ENCODE data around the gene TMX2. TPM values are rescaled to one million over a fixed set of nuclear protein-coding genes. Genes with fewer than 3 reads are reported as not detected.

TMX2 gene
- total and polyA plus RNA-seq, 3 experiments from 2014 or later, result 89.9 to 131 (median 129) TPM

- H3K4me3 Mint-ChIP-seq, result no peak overlapping the region
- no peaks in the 10 kb centered on the region for H3K9me3 ChIP-seq (ENCODE audit: low read length)
- H3K36me3 ChIP-seq (ENCODE audit: insufficient read depth, low read length), result no peaks in the 10 kb centered on the region
- H3K4me1 ChIP-seq (ENCODE audit: insufficient read depth, low read length), result no peaks in the 10 kb centered on the region
- peaks cover 0 to 1% of the 10 kb centered on the region in 2 donors for H3K27me3 Mint-ChIP-seq
- ChIA-PET POLR2A (interaction anchor here (1.0 kb wide), 1 partner anchor 20 kb away, joined by 3 read pairs; the partner anchor contains the start of gene BTBD18), CTCF (interaction anchor here (1.0 kb wide), 1 partner anchor 11 kb away, joined by 3 read pairs; no protein-coding TSS in a partner anchor)
- no peak for DNase-seq
- H3K36me3 Mint-ChIP-seq, result peaks cover 2 to 5% (median 3%) of the 10 kb centered on the region in 3 donors
- H3K4me3 ChIP-seq (ENCODE audit: low read length), result no peak overlapping the region
- no peak overlapping the region for H3K27ac ChIP-seq (ENCODE audit: low read depth, low read length)
- no peaks in the 10 kb centered on the region for H3K27me3 ChIP-seq (ENCODE audit: insufficient read depth, low read length, poor library complexity, severe bottlenecking)
- peaks cover 3 to 6% (median 5%) of the 10 kb centered on the region in 3 donors for H3K4me1 Mint-ChIP-seq
- H3K27ac Mint-ChIP-seq, result no peak overlapping the region
- no peaks in the 10 kb centered on the region for H3K9me3 Mint-ChIP-seq
Measured at GRCh38 chr11:57771365-57771764, 59.0 kb downstream of the TMX2 start.

DNA sequence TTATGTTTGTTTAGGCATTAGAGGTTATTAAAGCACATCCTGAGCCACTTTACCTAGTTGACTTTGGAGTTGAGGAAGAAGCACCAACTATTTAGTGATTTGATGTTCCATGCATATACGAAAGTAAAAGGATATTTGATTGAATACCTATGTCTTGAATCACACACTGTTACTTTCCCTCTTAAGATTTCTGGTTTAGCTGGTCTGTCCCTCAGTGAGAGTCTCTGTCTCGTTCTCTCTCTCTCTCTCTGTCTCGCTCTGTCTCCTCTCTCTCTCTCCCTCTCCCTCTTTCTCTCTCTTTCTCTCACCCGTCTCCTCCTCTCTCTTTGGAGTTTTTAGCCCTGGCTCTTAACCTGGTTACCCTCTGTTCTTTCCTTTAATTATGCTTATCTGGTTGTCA, 60.2 kb downstream of the TMX2 start:
- Histone ChIP-seq H3K9me3 (ENCODE audit: low read length) (no peaks in the 10 kb centered on the region), H3K36me3 (ENCODE audit: insufficient read depth, low read length) (no peaks in the 10 kb centered on the region), H3K27ac (ENCODE audit: low read depth, low read length) (no peak overlapping the region), H3K4me3 (ENCODE audit: low read length) (no peak overlapping the region), H3K27me3 (ENCODE audit: insufficient read depth, low read length, poor library complexity, severe bottlenecking) (no peaks in the 10 kb centered on the region), H3K4me1 (ENCODE audit: insufficient read depth, low read length) (no peaks in the 10 kb centered on the region)
- H3K4me1 Mint-ChIP-seq, result peaks cover 3 to 9% (median 5%) of the 10 kb centered on the region in 3 donors
- POLR2A ChIA-PET, result no interaction called here
- no peaks in the 10 kb centered on the region for H3K9me3 Mint-ChIP-seq
- CTCF ChIA-PET, result no interaction called here
- peak overlapping the region in 2 of 8 donors; percentile 43 for H3K27ac Mint-ChIP-seq
- no peak for DNase-seq
- peaks cover 0 to 7% (median 2%) of the 10 kb centered on the region in 3 donors for H3K36me3 Mint-ChIP-seq
- H3K4me3 Mint-ChIP-seq, result no peak overlapping the region
- H3K27me3 Mint-ChIP-seq, result peaks cover 0 to 1% of the 10 kb centered on the region in 2 donors

DNA sequence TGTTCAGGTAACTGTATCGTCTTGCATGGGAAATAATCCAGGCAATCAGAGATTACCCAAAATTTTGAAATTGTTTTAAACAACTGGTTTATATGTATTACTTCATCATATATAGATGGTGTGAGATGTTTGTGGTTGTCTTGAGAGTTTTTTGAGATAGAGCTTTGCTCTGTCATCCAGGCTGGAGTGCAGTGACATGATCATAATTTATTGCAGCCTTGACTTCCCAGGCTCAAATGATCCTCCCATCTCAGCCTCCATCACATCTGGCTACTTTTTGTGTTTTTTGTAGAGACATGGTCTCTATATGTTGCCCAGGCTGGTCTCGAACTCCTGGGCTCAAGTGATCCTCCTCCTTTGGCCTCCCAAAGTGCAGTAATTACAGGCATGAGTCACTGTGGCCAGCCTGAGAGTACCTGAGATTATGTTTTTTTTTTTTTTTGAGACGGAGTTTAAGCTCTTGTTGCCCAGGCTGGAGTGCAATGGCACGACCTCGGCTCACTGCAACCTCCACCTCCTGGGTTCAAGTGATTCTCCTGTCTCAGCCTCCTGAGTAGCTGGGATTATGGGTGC, 60.7 kb downstream of the TMX2 start:
- ChIA-PET CTCF (no interaction called here), POLR2A (interaction anchor here (0.7 kb wide), 1 partner anchor 28 kb away, joined by 4 read pairs; no protein-coding TSS in a partner anchor)
- no peaks in the 10 kb centered on the region for H3K9me3 Mint-ChIP-seq
- Histone ChIP-seq H3K36me3 (ENCODE audit: insufficient read depth, low read length) (no peaks in the 10 kb centered on the region), H3K27me3 (ENCODE audit: insufficient read depth, low read length, poor library complexity, severe bottlenecking) (no peaks in the 10 kb centered on the region), H3K27ac (ENCODE audit: low read depth, low read length) (no peak overlapping the region), H3K4me3 (ENCODE audit: low read length) (no peak overlapping the region), H3K9me3 (ENCODE audit: low read length) (no peaks in the 10 kb centered on the region), H3K4me1 (ENCODE audit: insufficient read depth, low read length) (no peaks in the 10 kb centered on the region)
- peaks cover 0 to 1% of the 10 kb centered on the region in 2 donors for H3K27me3 Mint-ChIP-seq
- DNase-seq, result no peak
- H3K27ac Mint-ChIP-seq, result no peak overlapping the region
- peaks cover 0 to 7% (median 2%) of the 10 kb centered on the region in 3 donors for H3K36me3 Mint-ChIP-seq
- H3K4me1 Mint-ChIP-seq, result peaks cover 3 to 9% (median 5%) of the 10 kb centered on the region in 3 donors
- no peak overlapping the region for H3K4me3 Mint-ChIP-seq

GRCh38 chr11:57775491-57775890, 63.1 kb downstream of the TMX2 start:
- ChIA-PET CTCF (no interaction called here), POLR2A (no interaction called here)
- Mint-ChIP-seq H3K9me3 (no peaks in the 10 kb centered on the region), H3K27ac (peak overlapping the region in 2 of 8 donors; percentile 23 to 33), H3K27me3 (peaks cover 0 to 1% of the 10 kb centered on the region in 2 donors), H3K36me3 (peaks cover 0 to 7% (median 0%) of the 10 kb centered on the region in 3 donors), H3K4me3 (no peak overlapping the region), H3K4me1 (peaks cover 3 to 14% (median 5%) of the 10 kb centered on the region in 3 donors)
- no peak for DNase-seq
- Histone ChIP-seq H3K27me3 (ENCODE audit: insufficient read depth, low read length, poor library complexity, severe bottlenecking) (no peaks in the 10 kb centered on the region), H3K27ac (ENCODE audit: low read depth, low read length) (no peak overlapping the region), H3K4me3 (ENCODE audit: low read length) (no peak overlapping the region), H3K4me1 (ENCODE audit: insufficient read depth, low read length) (no peaks in the 10 kb centered on the region), H3K36me3 (ENCODE audit: insufficient read depth, low read length) (no peaks in the 10 kb centered on the region), H3K9me3 (ENCODE audit: low read length) (no peaks in the 10 kb centered on the region)

GRCh38 chr11:57776031-57776521, 63.7 kb downstream of the TMX2 start:
- Mint-ChIP-seq H3K27me3 (peaks cover 0 to 1% of the 10 kb centered on the region in 2 donors), H3K36me3 (peaks cover 0 to 7% (median 0%) of the 10 kb centered on the region in 3 donors), H3K9me3 (no peaks in the 10 kb centered on the region), H3K4me3 (no peak overlapping the region), H3K27ac (no peak overlapping the region), H3K4me1 (peaks cover 3 to 14% (median 5%) of the 10 kb centered on the region in 3 donors)
- no peaks in the 10 kb centered on the region for H3K36me3 ChIP-seq (ENCODE audit: insufficient read depth, low read length)
- ChIA-PET CTCF (interaction anchor here (1.1 kb wide), 1 partner anchor 9 kb away, joined by 4 read pairs; no protein-coding TSS in a partner anchor), POLR2A (no interaction called here)
- no peaks in the 10 kb centered on the region for H3K4me1 ChIP-seq (ENCODE audit: insufficient read depth, low read length)
- no peak overlapping the region for H3K27ac ChIP-seq (ENCODE audit: low read depth, low read length)
- no peak for DNase-seq
- no peaks in the 10 kb centered on the region for H3K27me3 ChIP-seq (ENCODE audit: insufficient read depth, low read length, poor library complexity, severe bottlenecking)
- no peak overlapping the region for H3K4me3 ChIP-seq (ENCODE audit: low read length)
- no peaks in the 10 kb centered on the region for H3K9me3 ChIP-seq (ENCODE audit: low read length)

DNA sequence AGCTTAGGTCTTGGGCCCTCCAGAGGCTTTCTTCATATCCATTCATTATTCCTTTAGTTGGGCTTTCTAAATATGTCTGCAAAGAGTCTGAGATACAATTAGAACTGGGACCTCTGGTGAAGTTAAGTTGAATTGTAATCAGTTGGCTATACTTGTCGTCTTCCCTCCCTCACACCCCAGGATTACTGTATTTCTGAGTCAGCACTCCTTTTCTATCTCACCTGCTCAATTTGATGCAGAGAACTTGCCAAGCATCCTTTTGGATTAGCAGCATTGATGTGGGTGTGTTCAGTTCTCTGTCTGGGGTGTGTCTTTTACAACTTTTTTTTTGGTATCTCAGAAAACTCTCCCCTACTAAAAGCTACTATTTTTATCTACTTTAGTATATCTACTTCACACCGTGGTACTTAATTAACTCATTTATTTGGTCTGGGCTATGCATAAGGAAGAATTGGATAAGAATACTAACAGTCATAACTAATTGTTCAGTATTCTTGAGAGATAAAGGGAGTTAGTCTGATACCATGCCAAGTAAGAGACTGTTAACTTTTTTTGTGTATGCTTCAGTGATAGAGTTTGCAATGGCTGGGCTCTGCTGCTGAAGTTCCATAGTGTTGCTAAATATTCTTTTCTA, 64.3 kb downstream of the TMX2 start:
- CTCF ChIA-PET, result interaction anchor here (1.1 kb wide), 1 partner anchor 8 kb away, joined by 4 read pairs; no protein-coding TSS in a partner anchor
- no peak overlapping the region for H3K27ac ChIP-seq (ENCODE audit: low read depth, low read length)
- POLR2A ChIA-PET, result no interaction called here
- H3K9me3 ChIP-seq (ENCODE audit: low read length), result no peaks in the 10 kb centered on the region
- no peak overlapping the region for H3K4me3 ChIP-seq (ENCODE audit: low read length)
- no peaks in the 10 kb centered on the region for H3K27me3 ChIP-seq (ENCODE audit: insufficient read depth, low read length, poor library complexity, severe bottlenecking)
- H3K36me3 ChIP-seq (ENCODE audit: insufficient read depth, low read length), result no peaks in the 10 kb centered on the region
- Mint-ChIP-seq H3K36me3 (peaks cover 0 to 5% (median 0%) of the 10 kb centered on the region in 3 donors), H3K27me3 (peaks cover 0 to 1% of the 10 kb centered on the region in 2 donors), H3K9me3 (no peaks in the 10 kb centered on the region), H3K27ac (peak overlapping the region in 1 of 8 donors; percentile 69), H3K4me3 (no peak overlapping the region), H3K4me1 (peaks cover 3 to 18% (median 10%) of the 10 kb centered on the region in 3 donors)
- no peaks in the 10 kb centered on the region for H3K4me1 ChIP-seq (ENCODE audit: insufficient read depth, low read length)
- no peak for DNase-seq

DNA sequence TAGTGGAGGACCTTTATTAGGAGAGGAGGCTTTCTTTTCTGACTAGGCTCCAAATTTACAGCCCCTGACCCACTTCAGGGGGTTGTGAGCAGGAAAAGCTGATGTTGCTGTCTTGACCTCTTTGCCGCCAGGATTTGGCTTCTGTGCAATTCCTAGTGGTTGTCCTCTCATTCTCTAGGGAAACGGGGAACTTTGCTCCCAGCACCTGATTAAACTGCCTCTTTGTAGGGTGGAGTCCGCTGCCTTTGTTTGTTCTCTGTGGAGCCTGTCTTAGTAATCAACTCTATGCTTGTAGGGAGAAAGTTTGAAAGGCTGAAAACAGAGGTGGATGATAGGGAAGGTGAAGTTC, 65.5 kb downstream of the TMX2 start:
- Mint-ChIP-seq H3K4me3 (peak overlapping the region in 1 of 7 donors; percentile 65), H3K9me3 (no peaks in the 10 kb centered on the region), H3K4me1 (peaks cover 5 to 20% (median 11%) of the 10 kb centered on the region in 3 donors), H3K36me3 (peaks cover 0 to 6% (median 0%) of the 10 kb centered on the region in 3 donors), H3K27me3 (peaks cover 0 to 1% of the 10 kb centered on the region in 2 donors), H3K27ac (no peak overlapping the region)
- Histone ChIP-seq H3K4me3 (ENCODE audit: low read length) (no peak overlapping the region), H3K36me3 (ENCODE audit: insufficient read depth, low read length) (no peaks in the 10 kb centered on the region), H3K4me1 (ENCODE audit: insufficient read depth, low read length) (no peaks in the 10 kb centered on the region), H3K27ac (ENCODE audit: low read depth, low read length) (no peak overlapping the region), H3K27me3 (ENCODE audit: insufficient read depth, low read length, poor library complexity, severe bottlenecking) (no peaks in the 10 kb centered on the region), H3K9me3 (ENCODE audit: low read length) (no peaks in the 10 kb centered on the region)
- ChIA-PET CTCF (interaction anchor here (1.5 kb wide), 1 partner anchor 22 kb away, joined by 3 read pairs; no protein-coding TSS in a partner anchor), POLR2A (no interaction called here)
- DNase-seq, result no peak
